ENCODE measurements around the gene PPFIBP1. TPM values are rescaled to one million over a fixed set of nuclear protein-coding genes. Genes with fewer than 3 reads are reported as not detected.

PPFIBP1 gene
- total and polyA plus RNA-seq, 2 of the 13 experiments (the other 11 are each of a cell fraction or from before 2014, with no cell fraction given): 16.2 to 21.8 TPM

- TF ChIP-seq, protein P1, sequence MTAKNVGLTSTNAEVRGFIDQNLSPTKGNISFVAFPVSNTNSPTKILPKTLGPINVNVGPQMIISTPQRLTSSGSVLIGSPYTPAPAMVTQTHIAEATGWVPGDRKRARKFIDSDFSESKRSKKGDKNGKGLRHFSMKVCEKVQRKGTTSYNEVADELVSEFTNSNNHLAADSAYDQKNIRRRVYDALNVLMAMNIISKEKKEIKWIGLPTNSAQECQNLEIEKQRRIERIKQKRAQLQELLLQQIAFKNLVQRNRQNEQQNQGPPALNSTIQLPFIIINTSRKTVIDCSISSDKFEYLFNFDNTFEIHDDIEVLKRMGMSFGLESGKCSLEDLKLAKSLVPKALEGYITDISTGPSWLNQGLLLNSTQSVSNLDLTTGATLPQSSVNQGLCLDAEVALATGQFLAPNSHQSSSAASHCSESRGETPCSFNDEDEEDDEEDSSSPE (CRISPR knock-in tag; IDR thresholded peaks at IDR 0.05): no peak
- TF ChIP-seq ZFP90 (CRISPR knock-in tag; IDR thresholded peaks at IDR 0.05; ENCODE audit: borderline replicate concordance) (no peak), ZNF850 (CRISPR knock-in tag; conservative IDR thresholded peaks at IDR 0.05) (no peak), FOSL1 (CRISPR knock-in tag; IDR thresholded peaks at IDR 0.05; ENCODE audit: borderline replicate concordance) (no peak), NFYC (CRISPR knock-in tag; IDR thresholded peaks at IDR 0.05) (no peak), CREB3 (CRISPR knock-in tag; IDR thresholded peaks at IDR 0.05) (no peak), ZBTB7A (CRISPR knock-in tag; IDR thresholded peaks at IDR 0.05) (no peak), TAF15 (IDR thresholded peaks at IDR 0.05; ENCODE audit: low read depth, low read length, poor library complexity, severe bottlenecking) (no peak), RFX5 (IDR thresholded peaks at IDR 0.05; ENCODE audit: low read depth, low read length) (no peak), YY1 (IDR thresholded peaks at IDR 0.05; ENCODE audit: insufficient read depth, insufficient replicate concordance, low read depth, low read length) (peak; percentile 58), MAFK (conservative IDR thresholded peaks at IDR 0.05 in 1 of 2, IDR thresholded peaks at IDR 0.05 in 1 of 2; ENCODE audit: low read length in 2 of 2) (no peak), RARA (CRISPR knock-in tag; IDR thresholded peaks at IDR 0.05) (no peak), SMAD1 (CRISPR knock-in tag; IDR thresholded peaks at IDR 0.05; ENCODE audit: borderline replicate concordance, low read depth) (no peak), ZNF260 (CRISPR knock-in tag; IDR thresholded peaks at IDR 0.05; ENCODE audit: borderline replicate concordance, low read depth) (no peak), GLMP (CRISPR knock-in tag; IDR thresholded peaks at IDR 0.05; ENCODE audit: borderline replicate concordance) (no peak), MIXL1 (CRISPR knock-in tag; IDR thresholded peaks at IDR 0.05) (no peak), MEIS2 (CRISPR knock-in tag; IDR thresholded peaks at IDR 0.05) (no peak), ZNF615 (CRISPR knock-in tag; IDR thresholded peaks at IDR 0.05; ENCODE audit: borderline replicate concordance) (no peak), ZNF292 (CRISPR knock-in tag; IDR thresholded peaks at IDR 0.05; ENCODE audit: borderline replicate concordance, low read depth) (peak; percentile 64; the same call in 1 of the 2 replicates), HIVEP1 (CRISPR knock-in tag; IDR thresholded peaks at IDR 0.05) (no peak), ZNF552 (CRISPR knock-in tag; IDR thresholded peaks at IDR 0.05; ENCODE audit: borderline replicate concordance) (no peak)
- TF ChIP-seq, protein P2, sequence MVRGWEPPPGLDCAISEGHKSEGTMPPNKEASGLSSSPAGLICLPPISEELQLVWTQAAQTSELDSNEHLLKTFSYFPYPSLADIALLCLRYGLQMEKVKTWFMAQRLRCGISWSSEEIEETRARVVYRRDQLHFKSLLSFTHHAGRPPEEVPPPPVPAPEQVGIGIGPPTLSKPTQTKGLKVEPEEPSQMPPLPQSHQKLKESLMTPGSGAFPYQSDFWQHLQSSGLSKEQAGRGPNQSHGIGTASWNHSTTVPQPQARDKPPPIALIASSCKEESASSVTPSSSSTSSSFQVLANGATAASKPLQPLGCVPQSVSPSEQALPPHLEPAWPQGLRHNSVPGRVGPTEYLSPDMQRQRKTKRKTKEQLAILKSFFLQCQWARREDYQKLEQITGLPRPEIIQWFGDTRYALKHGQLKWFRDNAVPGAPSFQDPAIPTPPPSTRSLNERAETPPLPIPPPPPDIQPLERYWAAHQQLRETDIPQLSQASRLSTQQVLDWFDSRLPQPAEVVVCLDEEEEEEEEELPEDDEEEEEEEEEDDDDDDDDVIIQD (CRISPR knock-in tag; IDR thresholded peaks at IDR 0.05; ENCODE audit: low read depth): 0 out of 2 replicates have a peak, but pooled peaks have one; percentile 58
- TF ChIP-seq, protein P3, sequence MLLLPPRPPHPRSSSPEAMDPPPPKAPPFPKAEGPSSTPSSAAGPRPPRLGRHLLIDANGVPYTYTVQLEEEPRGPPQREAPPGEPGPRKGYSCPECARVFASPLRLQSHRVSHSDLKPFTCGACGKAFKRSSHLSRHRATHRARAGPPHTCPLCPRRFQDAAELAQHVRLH (CRISPR knock-in tag; IDR thresholded peaks at IDR 0.05; ENCODE audit: borderline replicate concordance, low read depth): no peak
- TF ChIP-seq, protein P4, sequence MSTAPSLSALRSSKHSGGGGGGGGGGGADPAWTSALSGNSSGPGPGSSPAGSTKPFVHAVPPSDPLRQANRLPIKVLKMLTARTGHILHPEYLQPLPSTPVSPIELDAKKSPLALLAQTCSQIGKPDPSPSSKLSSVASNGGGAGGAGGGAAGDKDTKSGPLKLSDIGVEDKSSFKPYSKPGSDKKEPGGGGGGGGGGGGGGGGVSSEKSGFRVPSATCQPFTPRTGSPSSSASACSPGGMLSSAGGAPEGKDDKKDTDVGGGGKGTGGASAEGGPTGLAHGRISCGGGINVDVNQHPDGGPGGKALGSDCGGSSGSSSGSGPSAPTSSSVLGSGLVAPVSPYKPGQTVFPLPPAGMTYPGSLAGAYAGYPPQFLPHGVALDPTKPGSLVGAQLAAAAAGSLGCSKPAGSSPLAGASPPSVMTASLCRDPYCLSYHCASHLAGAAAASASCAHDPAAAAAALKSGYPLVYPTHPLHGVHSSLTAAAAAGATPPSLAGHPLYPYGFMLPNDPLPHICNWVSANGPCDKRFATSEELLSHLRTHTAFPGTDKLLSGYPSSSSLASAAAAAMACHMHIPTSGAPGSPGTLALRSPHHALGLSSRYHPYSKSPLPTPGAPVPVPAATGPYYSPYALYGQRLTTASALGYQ (CRISPR knock-in tag; IDR thresholded peaks at IDR 0.05): no peak
Measured at GRCh38 chr12:27705263-27705662, 181.3 kb downstream of the PPFIBP1 start (continued).
